ENCODE data around the gene RASGRP1.
"Not testable (repeated sequence)": the region's sequence is repeated elsewhere in the genome, so short reads cannot be mapped to it uniquely, and the experiment has no call there.

Gene RASGRP1

GRCh38 chr15:38564557-38565286 is at the start of gene RASGRP1:
Gene RASGRP1, minus strand, starts transcription at chr15:38564814. Its CDS starts 186 bp downstream, at chr15:38564628.
- peak; percentile 37 for DNase-seq

- DNase-seq = no peak
Observed at GRCh38 chr15:38613085-38613484, 48.5 kb upstream of the RASGRP1 start.

GRCh38 chr15:38612159-38612863 is 47.7 kb upstream of the RASGRP1 start:
- no peak for DNase-seq

GRCh38 chr15:38611228-38611627 is 46.6 kb upstream of the RASGRP1 start:
- no peak for DNase-seq

GRCh38 chr15:38610748-38611147 is 46.1 kb upstream of the RASGRP1 start:
- DNase-seq = no peak

- no peak for DNase-seq
Observed at GRCh38 chr15:38609097-38609738, 44.6 kb upstream of the RASGRP1 start.

GRCh38 chr15:38608682-38609081 is 44.1 kb upstream of the RASGRP1 start:
- DNase-seq = no peak

- DNase-seq = no peak
Observed at GRCh38 chr15:38605744-38606143, 41.1 kb upstream of the RASGRP1 start.

- DNase-seq = no peak
Observed at GRCh38 chr15:38603672-38604071, 39.1 kb upstream of the RASGRP1 start.

- no peak for DNase-seq
Observed at GRCh38 chr15:38602910-38603670, 38.5 kb upstream of the RASGRP1 start.

GRCh38 chr15:38600236-38600635 is 35.6 kb upstream of the RASGRP1 start:
- DNase-seq = no peak

GRCh38 chr15:38598749-38599148 is 34.1 kb upstream of the RASGRP1 start:
- DNase-seq = no peak

- DNase-seq = no peak
Observed at GRCh38 chr15:38597219-38597800, 32.7 kb upstream of the RASGRP1 start.

GRCh38 chr15:38593524-38593923 is 28.9 kb upstream of the RASGRP1 start:
- no peak for DNase-seq

- DNase-seq = no peak
Observed at GRCh38 chr15:38589502-38589901, 24.9 kb upstream of the RASGRP1 start.

GRCh38 chr15:38588672-38589071 is 24.1 kb upstream of the RASGRP1 start:
- DNase-seq = no peak

GRCh38 chr15:38587214-38587613 is 22.6 kb upstream of the RASGRP1 start:
- no peak for DNase-seq

GRCh38 chr15:38586005-38586404 is 21.4 kb upstream of the RASGRP1 start:
- not testable (repeated sequence) for DNase-seq

- DNase-seq = no peak
Observed at GRCh38 chr15:38578626-38579025, 14.0 kb upstream of the RASGRP1 start.

GRCh38 chr15:38577424-38577987 is 12.9 kb upstream of the RASGRP1 start:
- no peak for DNase-seq

- DNase-seq = no peak
Observed at GRCh38 chr15:38576837-38577236, 12.2 kb upstream of the RASGRP1 start.

GRCh38 chr15:38576261-38576660 is 11.6 kb upstream of the RASGRP1 start:
- DNase-seq = no peak

Data from NCI-H345 (cell line).